RWPE2 (cell line): ENCODE results near the gene SMCO2.
A peak's percentile ranks its signal among the peaks of the same experiment; 100 is the strongest.

ENCODE experiments used
- ATAC-seq: fragments of 200-7000 bp; cut with Tn5 transposase; 3 replicates; pipeline ENCODE4 v1.9.1; 2021; ENCODE audit warnings: low read depth
- DNase-seq: peaks from one replicate; pipeline ENCODE4 v3.0.0-alpha.2; 2020; ENCODE audit warnings: low spot score
- H3K27ac ChIP-seq: fragments of 450-650 bp; 2 replicates; pipeline ENCODE4 v1.5.1; 2017; ENCODE audit warnings: mild to moderate bottlenecking; ENCODE audit not compliant: poor library complexity, severe bottlenecking
- H3K27me3 ChIP-seq: fragments of 250-450 bp; sonication (Bioruptor Pico); 2 replicates; pipeline ENCODE4 v1.5.1; 2021; ENCODE audit warnings: mild to moderate bottlenecking, moderate library complexity; ENCODE audit not compliant: insufficient read depth, poor library complexity, severe bottlenecking
- H3K36me3 ChIP-seq: fragments of 250-450 bp; sonication (Bioruptor Pico); 2 replicates; pipeline ENCODE4 v1.5.1; 2020; ENCODE audit warnings: low read depth, mild to moderate bottlenecking, moderate library complexity
- H3K4me1 ChIP-seq: fragments of 250-450 bp; sonication (Bioruptor Pico); 2 replicates; pipeline ENCODE4 v1.5.1; 2021; ENCODE audit warnings: mild to moderate bottlenecking, moderate library complexity; ENCODE audit not compliant: insufficient read depth, poor library complexity, severe bottlenecking
- H3K4me3 ChIP-seq: fragments of 250-450 bp; sonication (Bioruptor Pico); 2 replicates; pipeline ENCODE4 v1.5.1; 2021; ENCODE audit warnings: mild to moderate bottlenecking, moderate library complexity; ENCODE audit not compliant: severe bottlenecking
- H3K9me3 ChIP-seq: fragments of 250-450 bp; sonication (Bioruptor Pico); 2 replicates; pipeline ENCODE4 v1.5.1; 2021; ENCODE audit warnings: mild to moderate bottlenecking, moderate library complexity; ENCODE audit not compliant: severe bottlenecking
- CTCF ChIP-seq: fragments of 450-650 bp; IDR thresholded peaks from one replicate; pipeline ENCODE4 v1.5.1; 2017; ENCODE audit warnings: mild to moderate bottlenecking, moderate library complexity; ENCODE audit not compliant: poor library complexity, severe bottlenecking

The SMCO2 gene

GRCh38 chr12:27521066-27521465, 74.5 kb downstream of the SMCO2 start:
- no peak overlapping the region for H3K27ac ChIP-seq

GRCh38 chr12:27521981-27522380, 75.4 kb downstream of the SMCO2 start:
- TF ChIP-seq CTCF, result no peak
- H3K4me1 ChIP-seq, result peaks cover 4% of the 10 kb centered on the region
- DNase-seq (no peak), ATAC-seq (no peak)
- no peaks in the 10 kb centered on the region for H3K27me3 ChIP-seq
- H3K4me3 ChIP-seq, result no peak overlapping the region
- H3K36me3 ChIP-seq, result no peaks in the 10 kb centered on the region
- no peak overlapping the region for H3K27ac ChIP-seq
- H3K9me3 ChIP-seq, result no peaks in the 10 kb centered on the region

More at GRCh38 chr12:27521066-27521465, 74.5 kb downstream of the SMCO2 start:
- Histone ChIP-seq H3K27me3 (no peaks in the 10 kb centered on the region), H3K36me3 (no peaks in the 10 kb centered on the region), H3K9me3 (no peaks in the 10 kb centered on the region), H3K4me3 (no peak overlapping the region), H3K4me1 (peaks cover 4% of the 10 kb centered on the region)
- no peak for TF ChIP-seq CTCF
- no peak for ATAC-seq
- no peak for DNase-seq

- no peaks in the 10 kb centered on the region for H3K9me3 ChIP-seq
- H3K4me3 ChIP-seq, result peak overlapping the region; percentile 57
- no peaks in the 10 kb centered on the region for H3K36me3 ChIP-seq
- ATAC-seq (no peak), DNase-seq (no peak)
- TF ChIP-seq CTCF, result no peak
- no peaks in the 10 kb centered on the region for H3K27me3 ChIP-seq
- H3K4me1 ChIP-seq, result peaks cover 4% of the 10 kb centered on the region
- H3K27ac ChIP-seq, result peak overlapping the region; percentile 67
Observed at GRCh38 chr12:27523305-27523641, 76.7 kb downstream of the SMCO2 start.

GRCh38 chr12:27523642-27524493, 77.3 kb downstream of the SMCO2 start, which contains the start of gene PPFIBP1:
Gene PPFIBP1, plus strand, starts transcription at chr12:27524206. Its CDS starts 109,191 bp downstream, at chr12:27633397.
- Histone ChIP-seq H3K4me3 (peak within 1 kb of the TSS; percentile 57), H3K27me3 (no peaks in the 10 kb centered on the region), H3K27ac (peak within 1 kb of the TSS; percentile 67), H3K9me3 (no peaks in the 10 kb centered on the region), H3K36me3 (no peaks in the 10 kb centered on the region), H3K4me1 (peaks cover 4% of the 10 kb centered on the region)
- DNase-seq, result peak; percentile 87
- no peak for TF ChIP-seq CTCF
- peak; percentile 93 for ATAC-seq

- no peaks in the 10 kb centered on the region for H3K9me3 ChIP-seq
- no peaks in the 10 kb centered on the region for H3K36me3 ChIP-seq
- peak; percentile 21 for TF ChIP-seq CTCF
- peak overlapping the region; percentile 57 for H3K4me3 ChIP-seq
- H3K27ac ChIP-seq, result peak overlapping the region; percentile 67
- ATAC-seq (peak; percentile 13; the same call in 1 of the 3 replicates), DNase-seq (no peak)
- peaks cover 4% of the 10 kb centered on the region for H3K4me1 ChIP-seq
- H3K27me3 ChIP-seq, result no peaks in the 10 kb centered on the region
Observed at GRCh38 chr12:27524494-27524835, 77.9 kb downstream of the SMCO2 start.
